ENCODE data around the gene DLEC1. TPM values are rescaled to one million over a fixed set of nuclear protein-coding genes. Genes with fewer than 3 reads are reported as not detected.

Gene DLEC1
- total RNA-seq, 1 donor, result under 0.01 TPM

- no peaks in the 10 kb centered on the region for H3K79me2 ChIP-seq (ENCODE audit: insufficient read depth, low read length)
- peaks cover 1% of the 10 kb centered on the region for H4K20me1 ChIP-seq (ENCODE audit: insufficient read depth, low read length)
- H3K27me3 ChIP-seq (ENCODE audit: insufficient read depth, low read length), result no peaks in the 10 kb centered on the region
- DNase-seq (ENCODE audit: insufficient read length, low spot score, missing footprints), result no peak
- H3K27ac ChIP-seq (ENCODE audit: low read depth, low read length), result no peak overlapping the region
- no peak overlapping the region for H2AFZ ChIP-seq (ENCODE audit: low read length)
- no peak overlapping the region for H3K4me3 ChIP-seq (ENCODE audit: insufficient read depth, low read length)
- no peaks in the 10 kb centered on the region for H3K9me3 ChIP-seq (ENCODE audit: low read depth, low read length)
- TF ChIP-seq CTCF (IDR thresholded peaks at IDR 0.05; ENCODE audit: extremely low read depth, low read depth, low read length), result no peak
- H3K36me3 ChIP-seq (ENCODE audit: insufficient read depth, low read length), result peaks cover 39% of the 10 kb centered on the region
- no peak overlapping the region for H3K4me2 ChIP-seq (ENCODE audit: insufficient read depth, low read length)
- H3K4me1 ChIP-seq (ENCODE audit: insufficient read depth, low read length), result no peaks in the 10 kb centered on the region
Observed at GRCh38 chr3:38121832-38122461, 82.9 kb downstream of the DLEC1 start.

- no peak overlapping the region for H2AFZ ChIP-seq (ENCODE audit: low read length)
- H3K27me3 ChIP-seq (ENCODE audit: insufficient read depth, low read length), result no peaks in the 10 kb centered on the region
- no peak for TF ChIP-seq CTCF (IDR thresholded peaks at IDR 0.05; ENCODE audit: extremely low read depth, low read depth, low read length)
- no peaks in the 10 kb centered on the region for H3K9me3 ChIP-seq (ENCODE audit: low read depth, low read length)
- H3K27ac ChIP-seq (ENCODE audit: low read depth, low read length), result no peak overlapping the region
- H3K4me1 ChIP-seq (ENCODE audit: insufficient read depth, low read length), result no peaks in the 10 kb centered on the region
- H4K20me1 ChIP-seq (ENCODE audit: insufficient read depth, low read length), result peaks cover 6% of the 10 kb centered on the region
- no peak for DNase-seq (ENCODE audit: insufficient read length, low spot score, missing footprints)
- peaks cover 46% of the 10 kb centered on the region for H3K36me3 ChIP-seq (ENCODE audit: insufficient read depth, low read length)
- no peak overlapping the region for H3K4me2 ChIP-seq (ENCODE audit: insufficient read depth, low read length)
- no peaks in the 10 kb centered on the region for H3K79me2 ChIP-seq (ENCODE audit: insufficient read depth, low read length)
- no peak overlapping the region for H3K4me3 ChIP-seq (ENCODE audit: insufficient read depth, low read length)
Observed at GRCh38 chr3:38122712-38123290, 83.8 kb downstream of the DLEC1 start.

GRCh38 chr3:38124324-38125122, 85.5 kb downstream of the DLEC1 start:
- Histone ChIP-seq H3K79me2 (ENCODE audit: insufficient read depth, low read length) (no peaks in the 10 kb centered on the region), H3K4me3 (ENCODE audit: insufficient read depth, low read length) (no peak overlapping the region), H3K27me3 (ENCODE audit: insufficient read depth, low read length) (no peaks in the 10 kb centered on the region), H4K20me1 (ENCODE audit: insufficient read depth, low read length) (peaks cover 10% of the 10 kb centered on the region), H2AFZ (ENCODE audit: low read length) (no peak overlapping the region), H3K27ac (ENCODE audit: low read depth, low read length) (no peak overlapping the region), H3K9me3 (ENCODE audit: low read depth, low read length) (no peaks in the 10 kb centered on the region), H3K4me2 (ENCODE audit: insufficient read depth, low read length) (no peak overlapping the region), H3K36me3 (ENCODE audit: insufficient read depth, low read length) (peaks cover 59% of the 10 kb centered on the region), H3K4me1 (ENCODE audit: insufficient read depth, low read length) (no peaks in the 10 kb centered on the region)
- TF ChIP-seq CTCF (IDR thresholded peaks at IDR 0.05; ENCODE audit: extremely low read depth, low read depth, low read length), result no peak
- DNase-seq (ENCODE audit: insufficient read length, low spot score, missing footprints), result no peak
